ENCODE data around the gene CCDC87. TPM values are rescaled to one million over a fixed set of nuclear protein-coding genes. Genes with fewer than 3 reads are reported as not detected.

CCDC87 gene
- total and polyA plus RNA-seq, 2 donors (not counting 3 experiments of a cell fraction or from before 2014, with no cell fraction given) = 0.06 to 0.22 TPM

DNA sequence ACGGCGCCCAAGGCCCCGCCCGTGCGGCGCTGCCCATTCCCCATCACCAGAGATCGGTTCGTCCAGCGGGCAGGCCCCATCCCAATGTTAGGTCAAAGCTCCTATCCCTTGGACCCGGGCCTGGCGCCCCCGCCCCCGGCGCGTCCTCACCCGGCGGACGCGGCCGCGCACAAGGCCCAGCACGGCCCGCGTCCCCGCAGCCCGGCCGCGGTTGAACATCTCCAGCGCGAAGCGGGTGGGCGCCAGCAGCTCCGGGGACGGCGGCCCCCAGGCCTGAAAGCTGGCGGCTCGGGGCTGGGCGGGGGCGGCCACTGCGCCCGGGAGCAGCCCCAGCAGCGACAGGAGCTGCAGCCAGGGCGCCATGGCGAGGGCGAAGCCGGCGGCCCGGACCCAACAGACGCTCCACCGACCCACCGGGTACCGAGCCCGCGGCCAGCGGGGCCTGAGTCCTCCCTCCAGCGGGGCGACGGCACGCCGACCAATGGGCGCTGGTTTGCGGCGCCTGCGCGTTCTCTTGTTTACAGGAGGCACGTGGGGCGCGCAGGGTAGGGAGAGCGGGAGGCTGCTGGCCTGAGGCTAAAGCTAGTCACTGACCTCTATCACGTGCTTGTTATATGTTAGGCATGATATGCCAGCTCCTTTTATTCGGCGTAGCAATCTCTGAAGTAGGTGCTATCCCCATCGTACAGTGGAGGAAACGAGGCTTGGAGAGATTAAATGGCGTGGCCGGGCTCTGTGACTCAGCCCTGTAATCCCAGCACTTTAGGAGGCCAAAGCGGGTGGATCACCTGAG is 24.5 kb downstream of the CCDC87 start, which contains the start of gene CTSF:
CTSF (minus strand) TSS at position 483 of the 793 bp plus-strand sequence; CDS start at position 363, 120 bp downstream.
- CTCF ChIA-PET = interaction anchor here (0.8 to 2.9 kb wide), 8 partner anchors 9 to 110 kb away, joined by 3 to 18 read pairs (median 6); partner anchors contain the start of genes ACTN3, CCDC87, CCS and RBM4B
- dilution Hi-C loops (cut with MboI; ENCODE audit: extremely low pct_ligation_motif_present, low sequenced_read_pairs) (no loop called here), intact Hi-C loops (cut with micrococcal nuclease) (no loop called here)

DNA sequence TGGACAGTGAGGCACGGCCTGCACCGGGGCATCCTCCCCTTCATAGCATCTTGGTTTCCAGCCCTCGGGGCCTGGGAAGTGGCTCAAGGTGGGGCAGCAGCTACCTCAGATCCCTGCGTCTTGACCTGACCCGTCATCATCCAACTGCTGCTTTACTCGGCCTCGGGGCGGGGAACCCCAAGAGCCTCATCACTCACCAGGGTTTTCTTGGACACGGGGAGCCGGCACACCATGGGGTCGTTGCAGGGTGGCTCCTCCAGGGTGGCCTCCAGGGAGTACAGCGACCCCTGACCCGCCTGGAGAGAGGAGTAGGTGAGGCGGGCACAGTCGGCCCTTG is 25.1 kb downstream of the CCDC87 start:
- BruUV-seq (replicated peaks) = no TSS peak
- no peak for TF ChIP-seq POLR2AphosphoS5 (IDR thresholded peaks at IDR 0.05; ENCODE audit: insufficient read depth, low read depth, low read length)
- TF ChIP-seq CTCF (IDR thresholded peaks at IDR 0.05; ENCODE audit: extremely low read depth in 1 of 2, insufficient read depth in 1 of 2, low read depth in 1 of 2, low read length in 2 of 2) = no peak
- TF ChIP-seq EZH2 (IDR thresholded peaks at IDR 0.05; ENCODE audit: borderline replicate concordance, low read depth, low read length, severe bottlenecking) = no peak
- TF ChIP-seq JUN (IDR thresholded peaks at IDR 0.05; ENCODE audit: borderline replicate concordance, insufficient read depth, insufficient read length, low read depth) = no peak
- no peak for TF ChIP-seq POLR2A (IDR thresholded peaks at IDR 0.05; ENCODE audit: low read depth, low read length)
- no peak for TF ChIP-seq FOS (IDR thresholded peaks at IDR 0.05; ENCODE audit: borderline replicate concordance, insufficient read depth, low read length)
- TF ChIP-seq MYC (IDR thresholded peaks at IDR 0.05; ENCODE audit: low read depth, low read length) = no peak
- TF ChIP-seq, protein P1, sequence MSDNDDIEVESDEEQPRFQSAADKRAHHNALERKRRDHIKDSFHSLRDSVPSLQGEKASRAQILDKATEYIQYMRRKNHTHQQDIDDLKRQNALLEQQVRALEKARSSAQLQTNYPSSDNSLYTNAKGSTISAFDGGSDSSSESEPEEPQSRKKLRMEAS (IDR thresholded peaks at IDR 0.05; ENCODE audit: insufficient read depth, insufficient read length) = no peak
- no peak for TF ChIP-seq GATA2 (IDR thresholded peaks at IDR 0.05; ENCODE audit: insufficient read depth, insufficient read length, low read depth, low read length)
- no peak overlapping the region for H3K9ac ChIP-seq (replicated peaks; ENCODE audit: extremely low read depth, insufficient read depth, low read length)
- H3K4me3 ChIP-seq (replicated peaks in 1 of 3; ENCODE audit: insufficient read depth in 1 of 3, low read depth in 1 of 3, low read length in 3 of 3) = peak overlapping the region in 1 of 3 experiments; percentile 44
- no peak for DNase-seq (ENCODE audit: low read depth, low spot score)
- no peaks in the 10 kb centered on the region for H3K9me1 ChIP-seq (replicated peaks; ENCODE audit: control insufficient read depth, extremely low read depth, insufficient read depth, low read length)
- H3K27me3 ChIP-seq (ENCODE audit: control insufficient read depth in 2 of 2, insufficient read depth in 2 of 2, low read length in 2 of 2) = no peaks in the 10 kb centered on the region
- H3K4me1 ChIP-seq (ENCODE audit: control insufficient read depth, extremely low read depth, insufficient read depth, low read length) = peaks cover 3% of the 10 kb centered on the region
- CTCF ChIA-PET = interaction anchor here (1.6 to 2.9 kb wide), 5 partner anchors 9 to 111 kb away, joined by 3 to 18 read pairs (median 7); partner anchors contain the start of gene RBM4B
- no peak overlapping the region for H3K27ac ChIP-seq (ENCODE audit: insufficient read depth, low read depth, low read length)
- no peaks in the 10 kb centered on the region for H4K20me1 ChIP-seq (replicated peaks; ENCODE audit: control insufficient read depth, extremely low read depth, insufficient read depth, low read length)
- dilution Hi-C loops (cut with MboI; ENCODE audit: extremely low pct_ligation_motif_present, low sequenced_read_pairs) = no loop called here
- no peaks in the 10 kb centered on the region for H3K79me2 ChIP-seq (ENCODE audit: control insufficient read depth, insufficient read depth, low read length)
- FAIRE-seq = no peak
- H3K4me2 ChIP-seq (ENCODE audit: insufficient read depth, low read length) = peak overlapping the region; percentile 69
- intact Hi-C loops (cut with micrococcal nuclease) = no loop called here
- peak overlapping the region; percentile 70 for H2AFZ ChIP-seq (ENCODE audit: low read depth, low read length)
- no peaks in the 10 kb centered on the region for H3K36me3 ChIP-seq (ENCODE audit: control insufficient read depth in 2 of 2, extremely low read depth in 1 of 2, insufficient read depth in 2 of 2, low read length in 2 of 2)
- POLR2A ChIA-PET = interaction anchor here (0.6 to 1.8 kb wide), 3 partner anchors 49 to 364 kb away, joined by 3 to 4 read pairs (median 3); partner anchors contain the start of genes RBM14 and RBM4
- no peaks in the 10 kb centered on the region for H3K9me3 ChIP-seq (replicated peaks; ENCODE audit: control insufficient read depth, insufficient read depth, low read length)

More for the DNA sequence above, 24.5 kb downstream of the CCDC87 start, which contains the start of gene CTSF:
- BruUV-seq (replicated peaks) = no TSS peak
- POLR2A ChIA-PET = interaction anchor here (0.6 to 1.8 kb wide), 4 partner anchors 48 to 364 kb away, joined by 3 to 4 read pairs (median 3); partner anchors contain the start of genes BBS1, RBM14 and RBM4
- no peaks in the 10 kb centered on the region for H3K9me1 ChIP-seq (replicated peaks; ENCODE audit: control insufficient read depth, extremely low read depth, insufficient read depth, low read length)
- H3K4me1 ChIP-seq (ENCODE audit: control insufficient read depth, extremely low read depth, insufficient read depth, low read length) = peaks cover 3% of the 10 kb centered on the region
- H2AFZ ChIP-seq (ENCODE audit: low read depth, low read length) = peak within 1 kb of the TSS; percentile 70
- DNase-seq (ENCODE audit: low read depth, low spot score) (peak; percentile 85), FAIRE-seq (peak; percentile 87)
- no peaks in the 10 kb centered on the region for H3K27me3 ChIP-seq (ENCODE audit: control insufficient read depth in 2 of 2, insufficient read depth in 2 of 2, low read length in 2 of 2)
- H3K9me3 ChIP-seq (replicated peaks; ENCODE audit: control insufficient read depth, insufficient read depth, low read length) = no peaks in the 10 kb centered on the region
- H3K4me3 ChIP-seq (replicated peaks in 1 of 3; ENCODE audit: insufficient read depth in 1 of 3, low read depth in 1 of 3, low read length in 3 of 3) = peak within 1 kb of the TSS in 1 of 3 experiments; percentile 44
- no peak within 1 kb of the TSS for H3K27ac ChIP-seq (ENCODE audit: insufficient read depth, low read depth, low read length)
- no peaks in the 10 kb centered on the region for H4K20me1 ChIP-seq (replicated peaks; ENCODE audit: control insufficient read depth, extremely low read depth, insufficient read depth, low read length)
- H3K79me2 ChIP-seq (ENCODE audit: control insufficient read depth, insufficient read depth, low read length) = no peaks in the 10 kb centered on the region
- peak within 1 kb of the TSS; percentile 69 for H3K4me2 ChIP-seq (ENCODE audit: insufficient read depth, low read length)
- TF ChIP-seq POLR2A (IDR thresholded peaks at IDR 0.05; ENCODE audit: low read depth, low read length) = no peak
- TF ChIP-seq, protein P1 (IDR thresholded peaks at IDR 0.05; ENCODE audit: insufficient read depth, insufficient read length) = peak; percentile 95
- no peaks in the 10 kb centered on the region for H3K36me3 ChIP-seq (ENCODE audit: control insufficient read depth in 2 of 2, extremely low read depth in 1 of 2, insufficient read depth in 2 of 2, low read length in 2 of 2)
- H3K9ac ChIP-seq (replicated peaks; ENCODE audit: extremely low read depth, insufficient read depth, low read length) = no peak within 1 kb of the TSS
